GM21390 (cell line): ENCODE measurements around the gene RFFL.
A peak's percentile ranks its signal among the peaks of the same experiment; 100 is the strongest.

Experiments used
- ATAC-seq: cut with Tn5 transposase; IDR thresholded peaks from one replicate; pipeline ENCODE4 v1.9.1; 2021; ENCODE audit not compliant: unreplicated experiment

The RFFL gene

GRCh38 chr17:34979650-34980352, 83.7 kb downstream of the RFFL start:
- no peak for ATAC-seq

- ATAC-seq, result no peak
Observed at GRCh38 chr17:34979153-34979552, 84.4 kb downstream of the RFFL start.

GRCh38 chr17:34974794-34975785, 88.4 kb downstream of the RFFL start:
- ATAC-seq, result no peak

- no peak for ATAC-seq
Observed at GRCh38 chr17:34974179-34974578, 89.3 kb downstream of the RFFL start.

- ATAC-seq, result peak; percentile 80
Observed at GRCh38 chr17:34961093-34961911, 102.2 kb downstream of the RFFL start, which contains the start of the genes CCT6B and ZNF830. Gene CCT6B (minus strand): TSS chr17:34961460. CDS start chr17:34961393, 67 bp downstream. Gene ZNF830 (plus strand): TSS chr17:34961540. CDS start chr17:34961567, 27 bp downstream.

GRCh38 chr17:34958438-34958837, 105.1 kb downstream of the RFFL start:
- no peak for ATAC-seq
